Neural progenitor cell (in vitro differentiated cells): Measurements from ENCODE around the gene CFAP161. TPM values are rescaled to one million over a fixed set of nuclear protein-coding genes. Genes with fewer than 3 reads are reported as not detected.

Experiments
- DNase-seq: peaks from one replicate; pipeline ENCODE4 v3.0.0-alpha.2; 2016; ENCODE audit warnings: low spot score
- H2AFZ ChIP-seq: fragments of 200-600 bp; sonication (generic); replicated peaks from 2 replicates; pipeline ENCODE4 v1.6.1; 2016; ENCODE audit warnings: antibody characterized with exemption
- H3F3A ChIP-seq: fragments of 200-600 bp; sonication (generic); 2 replicates; pipeline ENCODE4 v1.6.1; 2016; ENCODE audit warnings: antibody characterized with exemption, low read depth
- H3K27ac ChIP-seq: fragments of 200-600 bp; sonication (generic); 2 replicates; pipeline ENCODE4 v1.5.1; 2016; ENCODE audit warnings: mild to moderate bottlenecking
- H3K27me3 ChIP-seq: fragments of 200-600 bp; sonication (generic); 2 replicates; pipeline ENCODE4 v1.6.1; 2016; ENCODE audit warnings: mild to moderate bottlenecking, moderate library complexity
- H3K36me3 ChIP-seq: fragments of 200-600 bp; sonication (generic); 2 replicates; pipeline ENCODE4 v1.5.1; 2016
- H3K4me1 ChIP-seq: fragments of 200-600 bp; sonication (generic); 2 replicates; pipeline ENCODE4 v1.6.1; 2016; ENCODE audit warnings: mixed run types
- H3K4me2 ChIP-seq: fragments of 200-600 bp; sonication (generic); 2 replicates; pipeline ENCODE4 v1.6.1; 2016
- H3K4me3 ChIP-seq: fragments of 200-600 bp; sonication (generic); 2 replicates; pipeline ENCODE4 v1.5.1; 2016
- H3K79me2 ChIP-seq: fragments of 200-600 bp; sonication (generic); 2 replicates; pipeline ENCODE4 v1.6.1; 2016; ENCODE audit warnings: low read depth
- H3K9ac ChIP-seq: fragments of 200-600 bp; sonication (generic); 2 replicates; pipeline ENCODE4 v1.6.1; 2016
- H3K9me3 ChIP-seq: fragments of 200-600 bp; sonication (generic); 2 replicates; pipeline ENCODE4 v1.5.1; 2016; ENCODE audit warnings: low read depth
- H4K20me1 ChIP-seq: fragments of 200-600 bp; sonication (generic); 2 replicates; pipeline ENCODE4 v1.6.1; 2016; ENCODE audit warnings: low read depth
- H3K27ac Mint-ChIP-seq: 3 replicates; pipeline ENCODE4 v1.8.0; 2021; ENCODE audit warnings: mixed read lengths
- H3K27me3 Mint-ChIP-seq: 2 replicates; pipeline ENCODE4 v1.8.0; 2022; ENCODE audit warnings: low read depth, mild to moderate bottlenecking, inconsistent platforms, moderate library complexity, mixed read lengths; ENCODE audit not compliant: insufficient read depth
- H3K36me3 Mint-ChIP-seq: 3 replicates; pipeline ENCODE4 v1.8.0; 2021; ENCODE audit warnings: mixed read lengths
- H3K4me1 Mint-ChIP-seq: 3 replicates; pipeline ENCODE4 v1.8.0; 2021; ENCODE audit warnings: mixed read lengths
- H3K4me3 Mint-ChIP-seq: 3 replicates; pipeline ENCODE4 v1.8.0; 2021; ENCODE audit warnings: mild to moderate bottlenecking, moderate library complexity, mixed read lengths
- H3K9me3 Mint-ChIP-seq: 3 replicates; pipeline ENCODE4 v1.8.0; 2020; ENCODE audit warnings: mixed read lengths
- CTCF ChIP-seq: fragments of 200-600 bp; sonication (generic); IDR thresholded peaks from 2 replicates; pipeline ENCODE4 v1.5.1; 2017; ENCODE audit warnings: antibody characterized with exemption, mild to moderate bottlenecking
- EZH2 ChIP-seq: fragments of 200-600 bp; sonication (generic); IDR thresholded peaks from 2 replicates; pipeline ENCODE4 v1.6.1; 2017; ENCODE audit warnings: antibody characterized with exemption, mild to moderate bottlenecking, moderate library complexity
- EZH2phosphoT487 ChIP-seq: fragments of 200-600 bp; sonication (generic); IDR thresholded peaks from 2 replicates; pipeline ENCODE4 v1.6.1; 2017; ENCODE audit warnings: antibody characterized with exemption
- total RNA-seq: library from RNA; depleted of rRNA; stranded (reverse); fragments of >200 nt; gene quantifications from 2 replicates; pipeline ENCODE4 v1.2.3, GENCODE V29; 2015; ENCODE audit warnings: low replicate concordance

CFAP161 gene
- total RNA-seq, 1 donor from 2014 or later: 1.9 TPM

- no peak overlapping the region for H2AFZ ChIP-seq
- H3K27me3 ChIP-seq: no peaks in the 10 kb centered on the region
These were observed 63.2 kb downstream of the CFAP161 start for GRCh38 chr15:81197255-81197630.

GRCh38 chr15:81197688-81198281, 63.7 kb downstream of the CFAP161 start:
- Histone ChIP-seq H2AFZ (no peak overlapping the region), H3K27me3 (no peaks in the 10 kb centered on the region), H3K4me2 (no peak overlapping the region), H3K27ac (no peak overlapping the region), H3K79me2 (no peaks in the 10 kb centered on the region), H4K20me1 (no peaks in the 10 kb centered on the region), H3K9ac (no peak overlapping the region), H3F3A (no peaks in the 10 kb centered on the region), H3K36me3 (no peaks in the 10 kb centered on the region), H3K4me3 (no peak overlapping the region), H3K9me3 (no peaks in the 10 kb centered on the region), H3K4me1 (peaks cover 19% of the 10 kb centered on the region)
- no peaks in the 10 kb centered on the region for H3K36me3 Mint-ChIP-seq
- peaks cover 20% of the 10 kb centered on the region for H3K4me1 Mint-ChIP-seq
- H3K9me3 Mint-ChIP-seq: no peaks in the 10 kb centered on the region
- H3K27ac Mint-ChIP-seq: no peak overlapping the region
- TF ChIP-seq EZH2: no peak
- TF ChIP-seq EZH2phosphoT487: no peak
- TF ChIP-seq CTCF: no peak
- H3K4me3 Mint-ChIP-seq: no peak overlapping the region
- no peak for DNase-seq
- H3K27me3 Mint-ChIP-seq: no peaks in the 10 kb centered on the region

More at GRCh38 chr15:81197255-81197630, 63.2 kb downstream of the CFAP161 start:
- H3K4me3 Mint-ChIP-seq: no peak overlapping the region
- DNase-seq: no peak
- H3K27ac Mint-ChIP-seq: no peak overlapping the region
- Histone ChIP-seq H3K4me1 (peaks cover 19% of the 10 kb centered on the region), H3K9ac (no peak overlapping the region), H3F3A (no peaks in the 10 kb centered on the region), H3K9me3 (no peaks in the 10 kb centered on the region), H3K4me3 (no peak overlapping the region), H4K20me1 (no peaks in the 10 kb centered on the region), H3K4me2 (no peak overlapping the region), H3K27ac (no peak overlapping the region), H3K79me2 (no peaks in the 10 kb centered on the region), H3K36me3 (no peaks in the 10 kb centered on the region)
- H3K4me1 Mint-ChIP-seq: peaks cover 20% of the 10 kb centered on the region
- H3K36me3 Mint-ChIP-seq: no peaks in the 10 kb centered on the region
- no peak for TF ChIP-seq CTCF
- no peaks in the 10 kb centered on the region for H3K27me3 Mint-ChIP-seq
- no peaks in the 10 kb centered on the region for H3K9me3 Mint-ChIP-seq

Other genes starting within 250 kb of the CFAP161 start
- 24.1 and 31.5 TPM in 2 replicates for gene MESD, start 144.5 kb upstream of the CFAP161 start, total RNA-seq
- 7.3 and 27.3 TPM in 2 replicates for gene TLNRD1, start 133.3 kb upstream of the CFAP161 start, total RNA-seq
- 0.09 TPM in 1 of 2 replicates, not detected in the other for gene IL16, start 62.6 kb downstream of the CFAP161 start, total RNA-seq
- gene STARD5, start 189.9 kb downstream of the CFAP161 start, total RNA-seq: 7.2 and 8.5 TPM in 2 replicates
- 0.09 and 0.13 TPM in 2 replicates for gene TMC3, start 239.9 kb downstream of the CFAP161 start, total RNA-seq